Coronary artery (tissue), 2 donors: Measurements from ENCODE around the gene RPS6KA3.

Source experiments
- DNase-seq: peaks from one replicate; pipeline ENCODE4 v3.0.0-alpha.2; 2017; ENCODE audit warnings: low spot score
- H3K27ac ChIP-seq, 2 donors: fragments of 200-600 bp; sonication (generic); one replicate each; pipeline ENCODE4 v1.5.1; 2016 to 2019
- H3K4me3 ChIP-seq: fragments of 200-600 bp; sonication (generic); 2 replicates; pipeline ENCODE4 v1.5.1; 2016; ENCODE audit warnings: mild to moderate bottlenecking, moderate library complexity
- TF ChIP-seq, protein P1 (sequence below): fragments of 200-600 bp; sonication (generic); IDR thresholded peaks from one replicate; pipeline ENCODE4 v1.5.1; 2019; ENCODE audit warnings: antibody characterized with exemption

Gene RPS6KA3

DNA sequence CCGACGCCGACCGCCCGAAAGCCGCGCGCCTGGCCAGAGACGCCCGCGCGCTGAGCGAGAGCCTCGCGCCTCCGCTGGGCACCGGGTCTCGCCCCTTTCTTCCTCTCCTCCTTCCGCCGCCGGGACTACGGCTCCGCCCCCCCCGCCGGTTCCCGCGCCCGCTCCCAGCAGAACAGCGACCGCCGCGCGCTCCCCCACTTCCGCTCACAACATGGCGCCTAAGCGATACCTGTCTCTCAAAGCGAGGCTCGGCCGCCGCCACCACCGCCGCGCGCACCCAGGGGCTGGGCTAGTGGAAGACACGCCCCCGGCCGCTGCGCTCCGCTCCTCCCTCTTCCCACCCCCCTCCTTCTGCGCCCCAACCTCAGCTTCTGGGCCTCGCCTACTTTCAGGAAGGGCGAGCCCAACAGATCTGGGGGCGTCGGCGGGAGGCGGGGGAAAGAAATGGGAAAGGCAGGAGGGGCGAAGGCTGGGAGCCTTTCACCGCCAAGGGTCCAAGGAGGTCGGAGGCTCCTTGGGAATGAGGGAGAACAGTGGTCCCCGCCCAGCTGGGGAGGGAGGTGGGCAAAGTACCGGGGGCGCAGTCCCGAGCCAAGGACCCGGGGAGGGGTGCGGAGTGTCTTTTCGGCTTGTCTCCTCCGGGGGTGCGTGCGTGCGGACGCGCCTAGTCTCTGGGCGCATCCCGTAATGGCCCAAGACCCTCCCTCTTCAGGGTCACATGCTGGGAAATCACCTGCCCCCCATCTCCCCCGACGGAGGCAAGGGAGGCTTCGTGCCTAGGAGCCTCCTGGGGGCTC, at the start of gene RPS6KA3:
RPS6KA3 (minus strand) TSS at position 100 of the 797 bp plus-strand sequence. CDS start 277 bp downstream, outside the sequence.
- TF ChIP-seq, protein P1, sequence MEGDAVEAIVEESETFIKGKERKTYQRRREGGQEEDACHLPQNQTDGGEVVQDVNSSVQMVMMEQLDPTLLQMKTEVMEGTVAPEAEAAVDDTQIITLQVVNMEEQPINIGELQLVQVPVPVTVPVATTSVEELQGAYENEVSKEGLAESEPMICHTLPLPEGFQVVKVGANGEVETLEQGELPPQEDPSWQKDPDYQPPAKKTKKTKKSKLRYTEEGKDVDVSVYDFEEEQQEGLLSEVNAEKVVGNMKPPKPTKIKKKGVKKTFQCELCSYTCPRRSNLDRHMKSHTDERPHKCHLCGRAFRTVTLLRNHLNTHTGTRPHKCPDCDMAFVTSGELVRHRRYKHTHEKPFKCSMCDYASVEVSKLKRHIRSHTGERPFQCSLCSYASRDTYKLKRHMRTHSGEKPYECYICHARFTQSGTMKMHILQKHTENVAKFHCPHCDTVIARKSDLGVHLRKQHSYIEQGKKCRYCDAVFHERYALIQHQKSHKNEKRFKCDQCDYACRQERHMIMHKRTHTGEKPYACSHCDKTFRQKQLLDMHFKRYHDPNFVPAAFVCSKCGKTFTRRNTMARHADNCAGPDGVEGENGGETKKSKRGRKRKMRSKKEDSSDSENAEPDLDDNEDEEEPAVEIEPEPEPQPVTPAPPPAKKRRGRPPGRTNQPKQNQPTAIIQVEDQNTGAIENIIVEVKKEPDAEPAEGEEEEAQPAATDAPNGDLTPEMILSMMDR: no peak
- Histone ChIP-seq H3K4me3 (peak within 1 kb of the TSS; percentile 70), H3K27ac (peak within 1 kb of the TSS; percentile 77 to 90)
- peak; percentile 91 for DNase-seq

DNA sequence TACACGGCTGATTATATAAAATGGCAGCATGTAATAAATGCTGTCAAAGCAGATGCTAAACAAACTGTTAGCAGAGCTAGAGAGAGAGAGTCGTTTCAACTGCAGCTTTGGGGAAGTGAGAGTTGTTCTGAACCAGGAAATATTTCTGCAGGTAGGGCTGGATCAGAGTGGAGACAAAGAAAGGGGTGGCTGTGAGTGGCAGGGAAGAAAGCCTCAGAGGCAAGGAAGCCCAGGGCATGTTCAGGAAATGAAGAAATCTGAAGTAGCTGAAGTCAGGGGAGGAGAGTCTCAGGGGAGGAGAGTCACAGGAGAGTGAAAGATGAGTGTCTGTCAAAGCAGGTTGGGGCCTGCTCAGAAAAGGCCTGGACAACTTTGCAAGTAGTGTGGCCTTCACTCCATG, 48.4 kb upstream of the RPS6KA3 start:
- Histone ChIP-seq H3K27ac (no peak overlapping the region), H3K4me3 (no peak overlapping the region)
- DNase-seq: no peak
- TF ChIP-seq, protein P1: no peak

DNA sequence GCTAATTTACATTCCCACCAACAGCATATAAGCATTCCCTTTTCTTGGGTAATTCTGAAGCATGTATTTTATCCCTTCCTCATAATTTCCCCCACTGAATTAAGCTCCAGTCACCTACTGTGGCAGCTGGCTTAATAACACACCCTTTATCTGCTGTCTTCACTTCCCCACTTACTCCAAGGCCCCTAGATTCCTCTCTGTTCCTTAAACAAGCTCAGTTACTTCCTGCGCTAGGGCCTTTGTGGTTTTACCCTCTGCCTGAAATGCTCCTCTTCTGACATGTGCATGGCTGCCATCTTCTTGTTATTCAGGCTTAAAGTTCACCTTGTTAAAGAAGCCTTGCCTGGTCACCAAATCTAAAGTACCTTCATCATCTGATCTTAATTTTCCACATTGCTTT, 47.2 kb upstream of the RPS6KA3 start:
- TF ChIP-seq, protein P1: no peak
- Histone ChIP-seq H3K4me3 (no peak overlapping the region), H3K27ac (no peak overlapping the region)
- DNase-seq: no peak

DNA sequence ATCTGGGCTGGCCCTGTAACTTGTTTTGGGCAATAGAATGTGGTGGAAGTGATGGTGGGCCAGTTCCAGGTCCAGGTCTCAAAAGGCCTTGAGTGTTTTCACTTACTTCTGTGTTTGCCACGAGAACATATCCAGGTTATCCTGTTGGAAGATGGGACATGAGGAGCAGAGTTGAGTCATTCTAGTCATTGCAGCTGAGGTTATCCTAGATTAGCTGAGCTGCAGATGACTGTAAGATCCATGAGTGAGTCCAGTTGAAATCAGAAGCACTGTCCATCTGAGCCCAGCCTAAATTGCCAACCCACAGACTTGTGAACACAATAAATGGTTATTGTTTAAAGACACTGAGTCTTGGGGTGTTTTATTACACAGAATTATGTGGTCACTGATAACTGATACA, 45.3 kb upstream of the RPS6KA3 start:
- TF ChIP-seq, protein P1: no peak
- H3K4me3 ChIP-seq: no peak overlapping the region
- H3K27ac ChIP-seq: no peak overlapping the region
- no peak for DNase-seq

DNA sequence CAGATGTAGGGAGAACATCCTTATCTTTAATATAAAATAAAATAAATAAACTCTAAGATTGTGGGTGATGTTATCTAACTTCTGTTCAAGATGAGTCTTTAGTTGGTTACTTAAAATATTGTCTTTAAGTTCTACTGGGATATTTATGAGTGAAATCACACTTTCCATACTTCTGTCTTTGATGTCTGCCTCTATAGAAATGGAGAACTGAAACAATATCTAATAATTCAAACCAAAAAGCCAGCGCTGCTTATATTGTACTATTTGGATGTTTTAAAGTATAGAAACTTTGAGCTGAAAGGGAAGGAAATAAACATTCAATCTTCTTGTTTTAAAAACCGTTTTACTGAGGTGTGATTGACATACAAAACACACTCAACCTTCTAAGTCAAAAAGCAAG, 44.8 kb upstream of the RPS6KA3 start:
- TF ChIP-seq, protein P1: no peak
- no peak overlapping the region for H3K4me3 ChIP-seq
- no peak for DNase-seq
- H3K27ac ChIP-seq: no peak overlapping the region

DNA sequence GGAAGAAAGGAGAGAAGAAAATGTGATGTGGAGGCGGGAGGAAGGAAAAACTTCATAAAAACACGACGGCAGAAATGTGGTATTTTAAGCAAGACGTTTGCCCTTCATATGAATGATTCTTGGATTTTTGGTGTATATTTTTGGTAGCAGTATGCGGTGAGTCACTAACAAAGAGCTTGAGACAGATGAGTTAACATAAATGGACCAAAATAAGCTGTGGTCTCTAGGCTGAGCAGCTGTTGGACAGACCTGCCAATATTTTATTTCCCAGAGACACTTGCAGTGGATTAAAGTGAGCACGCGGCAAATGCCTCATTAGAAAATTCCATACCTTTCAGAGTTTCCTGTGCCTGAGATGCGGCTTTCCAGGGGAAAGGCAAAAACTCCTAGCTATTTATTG, 43.1 kb upstream of the RPS6KA3 start:
- no peak overlapping the region for H3K27ac ChIP-seq
- H3K4me3 ChIP-seq: no peak overlapping the region
- TF ChIP-seq, protein P1: no peak
- DNase-seq: no peak

DNA sequence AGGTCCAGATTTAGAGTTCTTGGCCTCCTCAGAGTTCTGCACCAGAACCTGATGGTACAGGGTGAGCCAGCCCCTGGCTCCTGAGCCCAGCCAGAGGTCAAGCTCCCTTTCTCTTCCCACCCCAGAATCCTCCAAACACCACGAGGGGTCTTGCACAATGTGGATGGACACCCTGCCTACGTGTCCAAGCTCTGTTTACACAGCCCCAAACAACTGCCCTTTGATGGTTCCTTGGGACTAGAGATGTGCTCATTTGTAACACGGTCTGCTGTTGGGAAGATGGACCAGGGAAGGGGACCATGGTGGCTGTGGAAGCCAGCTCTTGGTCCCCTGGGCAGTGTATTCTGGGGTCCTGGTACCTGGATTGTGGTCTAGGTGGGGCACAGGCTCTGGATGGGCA, 40.0 kb upstream of the RPS6KA3 start:
- no peak for DNase-seq
- TF ChIP-seq, protein P1: no peak
- H3K27ac ChIP-seq: no peak overlapping the region

More for the DNA sequence above, 40.0 kb upstream of the RPS6KA3 start:
- H3K4me3 ChIP-seq: no peak overlapping the region
